Activated naive CD4-positive, alpha-beta T cell treated with anti-CD3 and anti-CD28 coated beads for 36 hours (primary cell): ENCODE results near the gene GAST. TPM values are rescaled to one million over a fixed set of nuclear protein-coding genes. Genes with fewer than 3 reads are reported as not detected.
A peak's percentile ranks its signal among the peaks of the same experiment; 100 is the strongest.
"Not testable (repeated sequence)": the region's sequence is repeated elsewhere in the genome, so short reads cannot be mapped to it uniquely, and the experiment has no call there.

Source experiments
- CTCF ChIA-PET: fragments of 350-600 bp; sonication (Branson Sonifier 250); formaldehyde crosslinking; loops from one replicate; lab custom pipeline; 2021; ENCODE audit warnings: antibody characterized with exemption; lab: Charles Lee
- DNase-seq: peaks from one replicate; pipeline ENCODE4 v3.0.0-alpha.2; 2020
- H3K27ac Mint-ChIP-seq: one replicate; pipeline ENCODE4 v1.8.0; 2021; ENCODE audit warnings: mild to moderate bottlenecking, mixed read lengths
- H3K27me3 Mint-ChIP-seq: one replicate; pipeline ENCODE4 v1.8.0; 2021; ENCODE audit warnings: low read depth, mixed read lengths
- H3K36me3 Mint-ChIP-seq: one replicate; pipeline ENCODE4 v1.8.0; 2021; ENCODE audit warnings: low read depth, mixed read lengths
- H3K4me1 Mint-ChIP-seq: one replicate; pipeline ENCODE4 v1.8.0; 2021; ENCODE audit warnings: low read depth, mixed read lengths
- H3K4me3 Mint-ChIP-seq: one replicate; pipeline ENCODE4 v1.8.0; 2021; ENCODE audit warnings: mild to moderate bottlenecking, moderate library complexity, mixed read lengths
- H3K9me3 Mint-ChIP-seq: one replicate; pipeline ENCODE4 v1.8.0; 2021; ENCODE audit warnings: mixed read lengths
- intact Hi-C: fragments of 100-400 bp; cut with micrococcal nuclease; formaldehyde crosslinking; loops from one replicate; pipeline ENCODE4 v1.15.1; 2023
- total RNA-seq, 2 experiments: library from RNA; stranded (reverse); gene quantifications; one replicate each; pipeline ENCODE4 v1.2.3, GENCODE V29; 2021

Gene GAST
- total RNA-seq, 2 experiments from 2014 or later, result not detected

DNA sequence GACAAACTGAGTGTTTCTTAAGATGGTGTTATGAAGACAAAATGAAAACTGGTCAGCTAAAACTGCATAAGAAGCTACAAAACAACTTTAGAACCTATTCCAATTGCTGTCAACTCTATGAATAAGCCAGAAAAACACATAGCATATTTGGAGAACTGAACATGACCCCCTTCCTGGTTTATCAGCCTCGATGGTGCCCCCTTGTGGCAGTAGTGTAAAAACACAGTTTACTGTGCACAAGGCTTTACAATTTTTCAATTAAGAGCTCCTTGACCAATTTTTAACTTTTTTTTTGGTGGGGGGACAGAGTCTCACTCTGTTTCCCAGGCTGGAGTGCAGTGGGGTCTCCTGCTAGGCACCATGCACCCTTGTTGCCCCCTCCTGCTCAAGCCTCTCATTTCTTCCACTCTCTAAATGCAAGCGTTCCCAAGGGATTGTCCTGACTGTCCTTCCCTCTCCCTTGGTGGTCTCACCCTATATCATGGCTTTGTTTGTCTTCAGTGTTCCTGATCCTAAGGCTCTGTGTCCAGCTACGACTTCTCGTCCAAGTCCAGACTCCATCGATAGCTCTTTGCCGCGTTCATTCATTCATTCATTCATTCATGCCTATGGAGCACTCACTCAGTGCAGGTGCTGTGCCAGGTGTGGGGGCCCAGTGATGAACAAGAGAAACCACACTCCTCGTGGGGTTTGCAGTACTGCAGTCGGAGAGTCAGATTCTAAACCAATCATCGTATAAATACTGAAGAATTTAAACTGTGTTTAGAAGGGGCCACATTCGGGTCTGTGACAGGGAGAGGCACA, 16.0 kb upstream of the GAST start:
- peaks cover 16% of the 10 kb centered on the region for H3K36me3 Mint-ChIP-seq
- peak overlapping the region; percentile 63 for H3K27ac Mint-ChIP-seq
- H3K4me1 Mint-ChIP-seq, result peaks cover 16% of the 10 kb centered on the region
- no peaks in the 10 kb centered on the region for H3K27me3 Mint-ChIP-seq
- DNase-seq, result peak; percentile 90
- H3K9me3 Mint-ChIP-seq, result no peaks in the 10 kb centered on the region
- intact Hi-C loops, result loop anchor here (1.0 kb wide), 1 partner anchor 17 kb away; no protein-coding TSS in a partner anchor
- H3K4me3 Mint-ChIP-seq, result no peak overlapping the region
- CTCF ChIA-PET, result interaction anchor here (0.6 to 3.6 kb wide), 25 partner anchors 10 to 877 kb away, joined by 3 to 42 read pairs (median 4); partner anchors contain the start of genes ACLY and GAST

DNA sequence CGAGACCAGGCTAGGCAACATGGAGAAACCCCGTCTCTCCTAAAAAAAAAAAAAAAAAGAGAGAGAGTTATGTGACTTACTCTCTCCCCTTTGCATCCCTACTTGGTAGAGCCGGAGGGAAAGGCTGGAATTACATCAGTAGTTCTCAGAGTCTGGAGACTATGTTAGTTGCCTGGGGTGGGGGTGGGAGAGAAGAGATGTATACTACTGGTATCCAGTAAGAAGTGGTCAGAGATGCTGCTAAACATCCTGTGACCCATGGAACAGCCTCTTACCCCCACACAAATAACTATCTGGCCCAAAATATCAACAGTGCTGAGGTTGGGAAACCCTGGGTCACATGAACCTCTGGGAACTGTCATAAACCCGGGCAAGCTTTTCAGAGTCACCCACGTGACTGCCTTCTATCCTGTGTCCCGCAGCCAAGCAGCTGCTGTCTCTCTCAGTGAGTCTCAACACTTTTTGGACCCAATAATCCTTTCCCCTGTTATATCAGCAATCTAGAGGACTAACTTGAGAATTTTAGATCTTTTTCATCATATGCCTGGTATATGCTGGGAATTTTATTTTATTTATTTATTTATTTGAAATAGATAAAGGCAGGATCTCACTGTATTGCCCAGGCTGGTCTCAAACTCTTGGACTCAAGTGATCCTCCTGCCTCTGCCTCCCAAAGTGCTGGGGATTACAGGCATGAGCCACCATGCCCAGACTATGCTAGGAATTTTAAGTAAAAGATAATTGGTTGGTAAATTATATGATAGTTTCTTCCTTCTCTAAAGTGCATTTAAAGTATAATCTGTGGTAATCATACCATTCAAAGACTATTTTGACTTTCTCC, 14.8 kb upstream of the GAST start:
- Mint-ChIP-seq H3K4me1 (peaks cover 9% of the 10 kb centered on the region), H3K36me3 (peaks cover 7% of the 10 kb centered on the region), H3K4me3 (no peak overlapping the region), H3K27me3 (no peaks in the 10 kb centered on the region), H3K27ac (no peak overlapping the region), H3K9me3 (no peaks in the 10 kb centered on the region)
- intact Hi-C loops, result no loop called here
- DNase-seq, result no peak
- CTCF ChIA-PET, result interaction anchor here (1.0 kb wide), 1 partner anchor 49 kb away, joined by 3 read pairs; no protein-coding TSS in a partner anchor

DNA sequence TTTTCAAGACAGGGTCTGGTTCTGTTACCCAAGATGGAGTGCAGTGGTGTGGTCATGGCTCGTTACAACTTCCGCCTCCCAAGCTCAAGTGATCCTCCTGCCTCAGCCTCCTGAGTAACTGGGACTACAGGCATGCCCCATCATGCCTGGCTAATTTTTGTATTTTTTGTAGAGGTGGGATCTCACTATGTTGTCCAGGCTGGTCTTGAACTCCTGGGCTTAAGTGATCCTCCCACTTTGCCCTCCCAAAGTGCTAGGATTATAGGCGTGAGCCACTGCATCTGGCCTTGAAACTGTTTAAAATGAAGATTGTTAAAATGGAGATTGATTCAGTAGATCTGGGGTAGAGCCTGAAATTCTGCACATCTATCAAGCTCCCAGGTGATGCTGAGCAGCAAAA, 11.3 kb upstream of the GAST start:
- DNase-seq, H3K27ac Mint-ChIP-seq, H3K4me1 Mint-ChIP-seq, H3K9me3 Mint-ChIP-seq, H3K4me3 Mint-ChIP-seq, H3K27me3 Mint-ChIP-seq, intact Hi-C loops, H3K36me3 Mint-ChIP-seq: not testable (repeated sequence)
- CTCF ChIA-PET, result interaction anchor here (0.6 to 1.2 kb wide), 3 partner anchors 11 to 747 kb away, joined by 3 to 5 read pairs (median 3); no protein-coding TSS in a partner anchor

DNA sequence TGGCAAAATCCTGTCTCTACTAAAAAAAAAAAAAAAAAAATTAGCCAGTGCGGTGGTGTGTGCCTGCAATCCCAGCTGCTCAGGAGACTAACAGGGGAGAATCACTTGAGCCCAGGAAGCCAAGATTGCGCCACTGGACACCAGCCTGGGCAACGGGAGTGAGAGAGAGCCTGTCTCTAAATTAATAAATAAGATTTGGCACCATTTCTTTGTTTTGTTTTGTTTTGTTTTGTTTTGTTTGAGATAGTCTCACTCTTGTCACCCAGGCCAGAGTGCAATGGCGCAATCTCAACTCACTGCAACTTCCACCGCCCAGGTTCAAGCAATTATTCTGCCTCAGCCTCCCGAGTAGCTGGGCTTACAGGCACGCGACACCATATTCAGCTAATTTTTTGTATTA, 9.4 kb upstream of the GAST start:
- intact Hi-C loops, result no loop called here
- H3K9me3 Mint-ChIP-seq, result no peaks in the 10 kb centered on the region
- CTCF ChIA-PET, result no interaction called here
- H3K27ac Mint-ChIP-seq, result no peak overlapping the region
- H3K27me3 Mint-ChIP-seq, result no peaks in the 10 kb centered on the region
- no peaks in the 10 kb centered on the region for H3K36me3 Mint-ChIP-seq
- no peak for DNase-seq
- H3K4me1 Mint-ChIP-seq, result no peaks in the 10 kb centered on the region
- no peak overlapping the region for H3K4me3 Mint-ChIP-seq

DNA sequence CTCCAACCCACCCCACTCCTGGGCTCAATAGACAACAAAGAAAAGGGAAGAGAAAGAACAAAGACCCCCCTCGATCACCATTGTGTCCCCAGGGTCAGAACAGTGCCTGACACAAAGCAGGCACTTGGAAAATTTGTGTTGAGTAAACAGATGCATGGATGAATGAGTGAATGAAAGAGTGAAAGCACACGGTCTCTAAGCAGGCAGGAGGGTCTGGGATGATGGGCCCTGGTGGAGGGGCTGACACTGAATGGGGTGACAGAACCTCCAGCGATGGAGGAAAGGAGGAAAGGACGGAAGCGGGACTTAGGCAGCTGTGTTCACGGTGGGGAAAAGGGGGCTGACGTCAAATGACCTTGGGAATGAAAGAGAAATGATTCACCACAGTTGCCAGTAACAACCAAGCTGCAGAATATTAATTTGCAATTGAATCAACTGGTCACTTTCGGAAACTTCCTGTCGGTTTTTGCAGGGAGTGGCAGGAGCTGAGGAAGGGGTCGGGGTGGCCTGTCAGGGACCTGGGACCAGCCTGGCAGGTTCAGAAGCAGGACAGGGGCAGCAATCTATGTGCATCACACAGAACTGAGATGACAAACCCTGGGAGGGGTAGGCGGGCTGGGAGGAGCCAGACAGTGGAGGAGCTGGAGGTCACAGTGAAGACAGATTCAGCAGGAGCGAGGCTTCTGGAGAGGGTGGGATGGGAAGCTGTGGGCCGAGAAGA, 6.7 kb upstream of the GAST start:
- Mint-ChIP-seq H3K27ac (no peak overlapping the region), H3K4me3 (no peak overlapping the region), H3K9me3 (no peaks in the 10 kb centered on the region), H3K27me3 (no peaks in the 10 kb centered on the region), H3K36me3 (no peaks in the 10 kb centered on the region), H3K4me1 (no peaks in the 10 kb centered on the region)
- CTCF ChIA-PET, result interaction anchor here (0.6 to 1.4 kb wide), 2 partner anchors 32 to 81 kb away, joined by 3 to 5 read pairs; partner anchors contain the start of gene JUP
- intact Hi-C loops, result no loop called here
- no peak for DNase-seq

DNA sequence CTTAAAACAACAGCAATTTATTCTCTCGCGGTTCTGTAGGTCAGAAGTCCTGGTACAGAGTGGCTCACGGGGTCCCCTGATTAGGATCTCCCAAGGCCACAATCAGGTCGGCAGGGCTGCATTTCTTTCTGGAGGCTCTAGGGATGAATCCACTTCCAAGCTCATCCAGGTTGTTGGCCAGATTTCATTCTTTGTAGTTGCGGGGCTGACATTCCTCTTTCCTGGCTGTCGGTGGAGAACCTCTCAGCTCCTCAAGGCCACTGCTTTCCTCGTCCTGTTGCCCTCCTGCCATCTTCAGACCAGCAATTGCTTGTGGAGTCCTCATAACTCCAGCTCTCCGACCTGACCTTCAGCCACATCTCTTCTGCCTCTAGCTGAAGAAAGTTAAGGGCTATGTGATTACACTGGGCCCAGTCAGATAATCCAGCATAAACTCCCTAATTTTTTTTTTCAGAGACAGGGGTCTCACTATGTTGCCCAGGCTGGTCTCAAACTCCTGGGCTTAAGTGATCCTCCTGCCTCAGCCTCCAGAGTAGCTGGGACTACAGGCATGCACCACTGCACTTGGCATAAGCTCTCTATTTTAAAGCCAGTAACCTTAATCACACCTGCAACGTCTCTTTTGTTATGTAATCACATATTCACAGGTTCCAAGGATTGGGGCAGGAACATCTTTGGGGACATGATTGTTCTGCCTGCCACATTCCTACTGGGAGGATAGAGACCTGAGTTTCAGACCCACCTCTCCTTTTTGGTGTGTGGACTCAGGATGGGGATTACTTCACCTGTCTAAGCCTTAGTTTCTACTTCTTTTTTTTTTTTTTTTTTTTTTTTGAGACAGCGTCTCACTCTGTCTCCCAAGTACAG, 4.1 kb upstream of the GAST start:
- peaks cover 4% of the 10 kb centered on the region for H3K4me1 Mint-ChIP-seq
- H3K9me3 Mint-ChIP-seq, result no peaks in the 10 kb centered on the region
- no peak for DNase-seq
- no peaks in the 10 kb centered on the region for H3K36me3 Mint-ChIP-seq
- CTCF ChIA-PET, result interaction anchor here (0.5 to 2.4 kb wide), 5 partner anchors 12 to 38 kb away, joined by 3 to 14 read pairs (median 5); no protein-coding TSS in a partner anchor
- no peaks in the 10 kb centered on the region for H3K27me3 Mint-ChIP-seq
- H3K4me3 Mint-ChIP-seq, result no peak overlapping the region
- intact Hi-C loops, result no loop called here
- H3K27ac Mint-ChIP-seq, result no peak overlapping the region

DNA sequence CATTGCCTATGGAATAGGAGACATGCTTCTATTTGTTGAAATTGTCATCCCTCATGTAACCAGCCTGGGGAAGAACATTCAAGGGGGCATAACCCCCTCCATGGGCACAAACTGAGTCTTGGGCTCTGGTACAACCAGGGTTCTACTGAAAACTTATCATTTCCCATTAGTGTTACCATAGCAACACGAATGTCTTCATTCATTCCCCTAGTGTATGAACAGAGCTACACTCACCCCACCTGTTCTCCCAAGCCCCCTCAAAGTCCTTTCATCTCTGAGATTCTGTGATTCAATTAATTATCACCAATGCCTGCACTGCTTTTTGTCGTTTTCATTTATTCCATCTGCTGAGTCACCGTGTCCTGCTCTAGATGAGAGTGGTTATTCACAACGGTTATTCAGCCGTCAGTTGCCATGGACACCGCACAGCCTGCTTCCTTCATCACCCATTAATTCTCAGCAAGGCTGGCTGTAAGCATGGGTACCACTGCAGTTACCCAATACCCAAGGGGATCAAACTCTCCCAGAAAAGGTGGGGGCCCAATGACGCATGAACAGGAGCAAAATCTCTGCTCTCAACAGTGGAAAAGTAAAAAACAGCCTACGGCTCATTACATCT, 1.6 kb upstream of the GAST start:
- peak; percentile 65 for DNase-seq
- H3K4me1 Mint-ChIP-seq, result peaks cover 4% of the 10 kb centered on the region
- no peak overlapping the region for H3K27ac Mint-ChIP-seq
- H3K9me3 Mint-ChIP-seq, result no peaks in the 10 kb centered on the region
- no peak overlapping the region for H3K4me3 Mint-ChIP-seq
- intact Hi-C loops, result no loop called here
- no peaks in the 10 kb centered on the region for H3K36me3 Mint-ChIP-seq
- no peaks in the 10 kb centered on the region for H3K27me3 Mint-ChIP-seq
- CTCF ChIA-PET, result interaction anchor here (3.2 kb wide), 1 partner anchor 15 kb away, joined by 15 read pairs; no protein-coding TSS in a partner anchor

DNA sequence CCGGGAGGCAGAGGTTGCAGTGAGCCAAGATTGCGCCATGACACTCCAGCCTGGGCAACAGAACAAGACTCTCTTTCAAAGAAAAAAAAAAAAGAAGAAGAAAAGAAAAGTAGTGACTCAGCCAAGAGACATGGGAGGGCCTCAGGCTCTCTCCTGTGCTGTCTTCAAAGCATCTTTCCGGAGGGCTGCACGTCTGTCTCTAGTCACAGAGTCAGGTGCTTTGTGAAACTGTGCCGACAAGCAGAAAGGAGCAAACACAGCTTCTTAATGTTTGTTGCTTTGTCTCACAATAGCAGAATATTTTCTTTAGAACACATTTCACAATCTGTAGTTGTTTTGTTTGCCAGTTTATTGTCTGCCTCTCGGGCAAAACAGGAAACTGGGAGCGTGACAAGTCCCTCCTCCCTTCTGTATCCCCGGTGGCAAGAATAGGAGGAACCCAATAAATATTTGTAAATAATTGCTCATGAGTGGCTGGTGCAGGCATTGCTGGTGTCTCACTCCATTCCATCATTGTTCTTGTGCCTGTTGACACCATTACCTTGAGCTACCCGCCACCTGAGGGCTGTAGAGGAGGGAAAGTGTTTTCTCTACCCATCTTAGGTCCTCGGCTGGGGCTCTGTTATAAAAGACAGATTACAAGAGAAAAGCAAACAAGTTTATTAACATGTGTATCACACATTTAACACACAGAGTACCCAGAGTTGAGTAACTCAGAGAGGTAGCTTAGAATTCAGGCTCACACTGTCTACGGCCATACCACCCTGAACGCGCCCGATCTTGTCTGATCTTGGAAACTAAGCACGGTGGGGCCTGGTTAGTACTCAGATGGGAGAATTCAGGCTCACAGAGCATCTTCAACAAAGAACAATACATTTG, 5.5 kb downstream of the GAST start:
- Mint-ChIP-seq H3K27ac (no peak overlapping the region), H3K9me3 (no peaks in the 10 kb centered on the region), H3K4me1 (peaks cover 6% of the 10 kb centered on the region), H3K27me3 (no peaks in the 10 kb centered on the region), H3K36me3 (no peaks in the 10 kb centered on the region), H3K4me3 (no peak overlapping the region)
- CTCF ChIA-PET, result no interaction called here
- DNase-seq, result peak; percentile 58
- intact Hi-C loops, result no loop called here

DNA sequence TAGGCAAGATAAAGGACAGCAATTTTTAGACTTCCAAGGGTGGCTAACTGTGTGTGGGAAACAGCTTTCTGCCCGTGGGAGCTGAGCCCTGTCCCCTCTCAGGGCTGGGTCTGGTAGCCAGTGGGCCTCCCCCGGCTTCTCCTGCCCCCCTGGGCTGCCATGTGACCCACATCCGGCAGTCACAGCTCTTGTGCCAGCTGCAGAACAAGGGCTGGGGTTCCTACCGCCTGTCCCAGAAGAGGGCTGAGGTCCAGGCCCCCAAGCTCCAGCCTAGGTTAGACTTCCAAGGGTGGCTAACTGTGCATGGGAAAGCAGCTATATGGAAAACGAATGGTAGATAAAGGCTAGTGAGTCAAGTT, 6.1 kb downstream of the GAST start:
- Mint-ChIP-seq H3K4me3 (no peak overlapping the region), H3K27me3 (no peaks in the 10 kb centered on the region), H3K9me3 (no peaks in the 10 kb centered on the region), H3K27ac (no peak overlapping the region), H3K36me3 (no peaks in the 10 kb centered on the region), H3K4me1 (peaks cover 6% of the 10 kb centered on the region)
- CTCF ChIA-PET, result interaction anchor here (1.0 kb wide), 1 partner anchor 83 kb away, joined by 3 read pairs; no protein-coding TSS in a partner anchor
- no peak for DNase-seq
- intact Hi-C loops, result no loop called here

DNA sequence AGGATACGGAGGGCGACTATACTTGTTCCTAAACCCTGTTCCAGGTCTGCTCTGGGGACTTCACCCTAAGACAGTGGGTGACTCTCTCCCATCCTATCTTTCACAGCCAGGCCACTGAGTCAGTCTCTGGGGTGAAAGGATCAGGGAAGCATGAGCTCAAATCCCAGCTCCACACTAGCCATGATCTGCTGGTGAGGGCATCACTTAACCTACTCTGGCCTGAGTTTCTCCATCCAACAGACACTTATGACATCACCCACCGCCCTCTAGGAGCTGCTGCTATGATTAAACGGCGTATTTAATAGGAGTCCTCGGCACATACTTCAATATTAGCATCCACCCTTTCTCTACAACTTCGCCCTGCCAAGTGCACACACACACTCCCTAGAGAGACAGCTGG, 10.1 kb downstream of the GAST start:
- intact Hi-C loops, result no loop called here
- Mint-ChIP-seq H3K27ac (no peak overlapping the region), H3K27me3 (no peaks in the 10 kb centered on the region), H3K4me1 (peaks cover 4% of the 10 kb centered on the region), H3K4me3 (no peak overlapping the region), H3K36me3 (no peaks in the 10 kb centered on the region), H3K9me3 (no peaks in the 10 kb centered on the region)
- CTCF ChIA-PET, result interaction anchor here (0.9 kb wide), 1 partner anchor 15 kb away, joined by 3 read pairs; no protein-coding TSS in a partner anchor
- DNase-seq, result no peak
